IMR-90 (cell line): ENCODE results near the gene DBNL. TPM values are rescaled to one million over a fixed set of nuclear protein-coding genes. Genes with fewer than 3 reads are reported as not detected.

Experiments
- ATAC-seq: fragments of 200-7000 bp; cut with Tn5 transposase; 2 replicates; pipeline ENCODE4 v1.9.1; 2020; ENCODE audit warnings: low read depth, mild to moderate bottlenecking, moderate library complexity
- BruUV-seq: library from RNA; stranded (reverse); fragments of 400-500 nt; replicated peaks from 2 replicates; lab custom pipeline; 2021; lab: Mats Ljungman, UMichigan
- CTCF ChIA-PET: fragments of 300-600 bp; formaldehyde crosslinking; extraction: SDS; loops from one replicate; lab custom pipeline; 2021; ENCODE audit warnings: antibody characterized with exemption; lab: Yijun Ruan, JAX
- POLR2A ChIA-PET: fragments of 300-600 bp; sonication (Branson Sonifier 250); formaldehyde crosslinking; loops from one replicate; lab custom pipeline; 2022; ENCODE audit warnings: antibody characterized with exemption; ENCODE audit not compliant: unreplicated experiment; lab: Charles Lee
- DNase-seq: peaks from one replicate; pipeline ENCODE4 v3.0.0; 2013
- H2AFZ ChIP-seq: replicated peaks from 2 replicates; pipeline ENCODE3; 2013; ENCODE audit warnings: low read length, mild to moderate bottlenecking; ENCODE audit not compliant: poor library complexity
- H2AK5ac ChIP-seq: 2 replicates; pipeline ENCODE4 v1.6.1; 2013; ENCODE audit warnings: low read depth, low read length, inconsistent platforms
- H2AK9ac ChIP-seq: replicated peaks from 2 replicates; pipeline ENCODE3; 2013; ENCODE audit warnings: mild to moderate bottlenecking, low read depth, low read length, moderate library complexity; ENCODE audit not compliant: poor library complexity
- H2BK120ac ChIP-seq: 2 replicates; pipeline ENCODE4 v1.6.1; 2013; ENCODE audit warnings: low read depth, low read length, inconsistent platforms
- H2BK15ac ChIP-seq: 3 replicates; pipeline ENCODE4 v1.6.1; 2013; ENCODE audit warnings: low read depth, low read length, inconsistent platforms
- H2BK20ac ChIP-seq: 2 replicates; pipeline ENCODE4 v1.6.1; 2013; ENCODE audit warnings: low read depth, mild to moderate bottlenecking, inconsistent platforms, low read length, moderate library complexity
- H2BK5ac ChIP-seq: 2 replicates; pipeline ENCODE4 v1.6.1; 2013; ENCODE audit warnings: mild to moderate bottlenecking, low read depth, low read length, inconsistent platforms; ENCODE audit not compliant: poor library complexity, severe bottlenecking
- H3K14ac ChIP-seq: replicated peaks from 2 replicates; pipeline ENCODE4 v1.6.1; 2013; ENCODE audit warnings: low read depth, low read length, inconsistent platforms
- H3K18ac ChIP-seq: 2 replicates; pipeline ENCODE4 v1.6.1; 2013; ENCODE audit warnings: low read depth, low read length, control low read depth
- H3K23ac ChIP-seq: 2 replicates; pipeline ENCODE4 v1.6.1; 2013; ENCODE audit warnings: low read depth, low read length, inconsistent platforms
- H3K27ac ChIP-seq: 2 replicates; pipeline ENCODE4 v1.5.1; 2013; ENCODE audit warnings: mild to moderate bottlenecking, control low read depth, low read length; ENCODE audit not compliant: insufficient read depth
- H3K27me3 ChIP-seq: 2 replicates; pipeline ENCODE4 v1.6.1; 2013; ENCODE audit warnings: low read length; ENCODE audit not compliant: control insufficient read depth, insufficient read depth
- H3K36me3 ChIP-seq: 2 replicates; pipeline ENCODE4 v1.6.1; 2013; ENCODE audit warnings: low read length, mixed read lengths; ENCODE audit not compliant: control insufficient read depth, insufficient read depth
- H3K4ac ChIP-seq: 2 replicates; pipeline ENCODE4 v1.6.1; 2013; ENCODE audit warnings: low read depth, low read length, inconsistent platforms
- H3K4me1 ChIP-seq: 2 replicates; pipeline ENCODE4 v1.6.1; 2013; ENCODE audit warnings: low read length, mixed read lengths; ENCODE audit not compliant: control insufficient read depth, insufficient read depth
- H3K4me2 ChIP-seq: 2 replicates; pipeline ENCODE4 v1.6.1; 2013; ENCODE audit warnings: low read depth, mild to moderate bottlenecking, control low read depth, low read length, moderate library complexity
- H3K4me3 ChIP-seq: 2 replicates; pipeline ENCODE4 v1.5.1; 2013; ENCODE audit warnings: low read depth, mild to moderate bottlenecking, control low read depth, low read length, moderate library complexity; ENCODE audit not compliant: insufficient read depth
- H3K56ac ChIP-seq: 2 replicates; pipeline ENCODE4 v1.6.1; 2013; ENCODE audit warnings: low read length, inconsistent platforms; ENCODE audit not compliant: insufficient read depth; ENCODE audit errors: extremely low read depth
- H3K79me1 ChIP-seq, 2 experiments: 2 replicates each; pipeline ENCODE4 v1.6.1; 2013; ENCODE audit warnings: low read length in 2 of 2, inconsistent platforms in 1 of 2, low read depth in 1 of 2
- H3K9ac ChIP-seq: 2 replicates; pipeline ENCODE4 v1.6.1; 2013; ENCODE audit warnings: low read depth, low read length, control low read depth
- H3K9me1 ChIP-seq: 2 replicates; pipeline ENCODE4 v1.6.1; 2013; ENCODE audit warnings: low read length, inconsistent platforms; ENCODE audit not compliant: insufficient read depth
- H3K9me3 ChIP-seq: 2 replicates; pipeline ENCODE4 v1.6.1; 2013; ENCODE audit warnings: low read length; ENCODE audit not compliant: control insufficient read depth, insufficient read depth
- H4K20me1 ChIP-seq: 2 replicates; pipeline ENCODE4 v1.6.1; 2013; ENCODE audit warnings: low read length, inconsistent platforms; ENCODE audit not compliant: insufficient read depth
- H4K5ac ChIP-seq: 2 replicates; pipeline ENCODE4 v1.6.1; 2013; ENCODE audit warnings: mild to moderate bottlenecking, low read depth, low read length, control low read depth
- H4K8ac ChIP-seq, 2 experiments: 2 replicates each; pipeline ENCODE4 v1.6.1; 2013; ENCODE audit warnings: low read depth in 2 of 2, low read length in 2 of 2, control low read depth in 1 of 2, inconsistent platforms in 1 of 2
- H4K91ac ChIP-seq: 2 replicates; pipeline ENCODE4 v1.6.1; 2013; ENCODE audit warnings: low read depth, low read length, inconsistent platforms; ENCODE audit not compliant: insufficient read depth
- BHLHE40 ChIP-seq: fragments of 150-350 bp; IDR thresholded peaks from 2 replicates; pipeline ENCODE4 v1.6.1; 2016; ENCODE audit warnings: mild to moderate bottlenecking, low read depth, low read length
- CHD1 ChIP-seq: IDR thresholded peaks from 2 replicates; pipeline ENCODE4 v1.6.1; 2012; ENCODE audit warnings: low read depth, low read length, improper control_type of control experiment
- CTCF ChIP-seq: conservative IDR thresholded peaks from 2 replicates; pipeline ENCODE4 v1.5.1; 2012; ENCODE audit warnings: mild to moderate bottlenecking, low read depth, low read length, improper control_type of control experiment
- ELK1 ChIP-seq: fragments of 150-350 bp; IDR thresholded peaks from 2 replicates; pipeline ENCODE4 v1.6.1; 2016; ENCODE audit warnings: low read depth, mild to moderate bottlenecking, low read length, moderate library complexity, borderline replicate concordance
- FOS ChIP-seq: fragments of 150-350 bp; IDR thresholded peaks from 2 replicates; pipeline ENCODE4 v1.6.1; 2016; ENCODE audit warnings: low read depth, low read length
- MAFK ChIP-seq: IDR thresholded peaks from 2 replicates; pipeline ENCODE4 v1.6.1; 2012; ENCODE audit warnings: low read depth, low read length, improper control_type of control experiment
- MAZ ChIP-seq: IDR thresholded peaks from 2 replicates; pipeline ENCODE4 v1.6.1; 2012; ENCODE audit warnings: low read depth, mild to moderate bottlenecking, low read length, improper control_type of control experiment, moderate library complexity, borderline replicate concordance
- NFE2L2 ChIP-seq: fragments of 150-350 bp; IDR thresholded peaks from 2 replicates; pipeline ENCODE4 v1.6.1; 2016; ENCODE audit warnings: low read depth, mild to moderate bottlenecking, low read length
- POLR2A ChIP-seq: IDR thresholded peaks from 2 replicates; pipeline ENCODE4 v1.6.1; 2012; ENCODE audit warnings: mild to moderate bottlenecking, low read depth, low read length
- RAD21 ChIP-seq: IDR thresholded peaks from 2 replicates; pipeline ENCODE4 v1.6.1; 2012; ENCODE audit warnings: low read length, improper control_type of control experiment
- SMC3 ChIP-seq: fragments of 150-350 bp; IDR thresholded peaks from 2 replicates; pipeline ENCODE4 v1.6.1; 2016; ENCODE audit warnings: low read depth, mild to moderate bottlenecking, antibody characterized with exemption, low read length, moderate library complexity
- USF2 ChIP-seq: fragments of 150-350 bp; IDR thresholded peaks from 2 replicates; pipeline ENCODE4 v1.6.1; 2017; ENCODE audit warnings: mild to moderate bottlenecking, antibody characterized with exemption, low read length, low read depth
- WGBS, 2 experiments: methylation state at CpG; one replicate each; pipeline versions ENCODE4 v1.1.5 to v1.1.7; 2013; ENCODE audit warnings: missing lambda C conversion rate in 2 of 2; ENCODE audit not compliant: insufficient read length in 1 of 2; ENCODE audit errors: extremely low coverage in 2 of 2; 5-methylcytosine and 5-hydroxymethylcytosine counted together
- dilution Hi-C: fragments of 300-500 bp; cut with HindIII; formaldehyde crosslinking; loops from one replicate; pipeline ENCODE4 v1.14.3; 2018; ENCODE audit warnings: low sequenced_read_pairs; ENCODE audit not compliant: unreplicated experiment
- in situ Hi-C: fragments of 300-500 bp; cut with MboI; formaldehyde crosslinking; loops from 3 replicates; pipeline ENCODE4 v1.14.3; 2019; ENCODE audit warnings: low sequenced_read_pairs, inconsistent platforms, mixed read lengths
- intact Hi-C: fragments of 100-400 bp; cut with micrococcal nuclease; formaldehyde crosslinking; loops from 2 replicates; pipeline ENCODE4 v1.10.0; 2022
- polyA plus RNA-seq, 3 experiments: library from polyadenylated mRNA; depleted of rRNA; stranded (reverse); fragments of >200 nt; gene quantifications; 2 replicates each; pipeline ENCODE4 v1.2.3, GENCODE V29; 2012; ENCODE audit warnings: low replicate concordance in 1 of 3
- total RNA-seq: library from RNA; depleted of rRNA; stranded (reverse); fragments of >200 nt; gene quantifications from 2 replicates; pipeline ENCODE4 v1.2.3, GENCODE V29; 2012

DBNL gene
- total and polyA plus RNA-seq, 2 of the 4 experiments (the other 2 are of a cell fraction), result 157 to 179 TPM

DNA sequence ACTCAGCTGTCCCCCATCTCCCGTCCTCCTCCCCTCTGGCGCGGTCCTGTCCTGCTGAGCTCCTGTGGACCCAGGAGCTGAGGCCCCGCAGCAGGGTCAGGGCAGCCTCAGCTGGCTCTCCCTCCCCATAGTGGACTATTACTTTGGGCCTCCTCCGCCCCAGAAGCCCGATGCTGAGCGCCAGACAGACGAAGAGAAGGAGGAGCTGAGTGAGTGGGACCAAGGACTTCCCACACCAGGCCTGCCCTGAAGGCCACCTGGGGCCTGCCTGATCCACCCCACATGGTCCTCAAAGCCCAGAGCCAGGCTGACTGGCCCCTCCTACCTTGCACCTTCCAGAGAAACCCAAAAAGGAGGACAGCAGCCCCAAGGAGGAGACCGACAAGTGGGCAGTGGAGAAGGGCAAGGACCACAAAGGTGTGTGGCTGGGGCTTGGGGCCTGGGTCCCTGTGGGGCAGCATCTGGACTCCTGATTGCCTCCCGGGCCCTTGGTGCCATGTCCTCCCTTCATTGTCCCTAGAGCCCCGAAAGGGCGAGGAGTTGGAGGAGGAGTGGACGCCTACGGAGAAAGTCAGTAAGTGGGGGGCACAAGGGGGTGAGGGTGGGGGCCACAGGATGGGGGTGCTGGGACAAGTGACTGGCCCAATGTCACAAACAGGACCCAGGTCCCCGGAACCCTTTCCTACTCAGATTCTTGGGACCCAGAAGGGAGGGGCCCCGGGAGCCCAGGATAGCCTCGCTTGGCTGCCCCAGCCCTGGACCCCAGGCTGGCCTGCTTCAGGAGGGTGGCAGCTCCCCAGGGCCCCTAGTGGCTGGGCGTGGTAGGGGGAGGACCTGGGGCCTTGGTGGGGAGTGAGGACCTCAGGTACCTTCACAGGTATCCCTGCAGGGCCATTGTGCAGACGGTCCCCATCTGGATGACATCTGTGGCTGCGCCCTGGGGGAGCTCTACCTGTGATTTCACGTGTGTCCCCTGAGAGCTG is 64.6 kb downstream of the DBNL start (continued):
- TF ChIP-seq RAD21 (no peak), FOS (no peak)

GRCh38 chr7:44109991-44110390 is 65.5 kb downstream of the DBNL start:
- H3K4ac ChIP-seq, result no peak overlapping the region
- no peak overlapping the region for H2BK20ac ChIP-seq
- H2AK9ac ChIP-seq, result no peak overlapping the region
- no peaks in the 10 kb centered on the region for H4K20me1 ChIP-seq
- POLR2A ChIA-PET, result no interaction called here
- intact Hi-C loops (no loop called here), dilution Hi-C loops (no loop called here), in situ Hi-C loops (no loop called here)
- no peak overlapping the region for H4K5ac ChIP-seq
- H3K9me1 ChIP-seq, result peaks cover 7% of the 10 kb centered on the region
- 92% methylated on average over 8 of the region's 18 CpGs; no CpG with 5 or more reads in 1 of the 2 experiments for WGBS, 2 experiments
- H3K4me2 ChIP-seq, result no peak overlapping the region
- BruUV-seq, result no TSS peak
- H3K27me3 ChIP-seq, result no peaks in the 10 kb centered on the region
- no peak overlapping the region for H3K27ac ChIP-seq
- H3K9ac ChIP-seq, result no peak overlapping the region
- H2BK120ac ChIP-seq, result no peak overlapping the region
- no peak overlapping the region for H3K56ac ChIP-seq
- DNase-seq, result no peak
- H3K18ac ChIP-seq, result no peak overlapping the region
- no peak overlapping the region for H2BK15ac ChIP-seq
- no peak overlapping the region for H2AFZ ChIP-seq
- no peaks in the 10 kb centered on the region for H3K9me3 ChIP-seq
- H3K36me3 ChIP-seq, result peaks cover 9% of the 10 kb centered on the region
- ATAC-seq, result no peak
- no peak overlapping the region for H2BK5ac ChIP-seq
- H2AK5ac ChIP-seq, result no peak overlapping the region
- H3K23ac ChIP-seq, result no peak overlapping the region
- H4K8ac ChIP-seq, result no peak overlapping the region
- H3K4me1 ChIP-seq, result peaks cover 13% of the 10 kb centered on the region
- H4K91ac ChIP-seq, result no peak overlapping the region
- H3K4me3 ChIP-seq, result no peak overlapping the region
- CTCF ChIA-PET, result no interaction called here
- H3K14ac ChIP-seq, result no peak overlapping the region
- H3K79me1 ChIP-seq, result no peaks in the 10 kb centered on the region; a peak in 1 of 4 replicates
- TF ChIP-seq BHLHE40 (no peak), FOS (no peak), CHD1 (no peak), MAFK (no peak), MAZ (no peak), CTCF (no peak), ELK1 (no peak), NFE2L2 (no peak), POLR2A (no peak), SMC3 (no peak), RAD21 (no peak), USF2 (no peak)
